ENCODE measurements around the gene STX11. TPM values are rescaled to one million over a fixed set of nuclear protein-coding genes. Genes with fewer than 3 reads are reported as not detected.

STX11 gene
- total and polyA plus RNA-seq, 10 of the 15 experiments (the other 5 are each of a cell fraction or from before 2014, with no cell fraction given), result 0.66 to 38.1 (median 19.8) TPM

GRCh38 chr6:144153971-144154370, 3.7 kb downstream of the STX11 start (continued):
- TF ChIP-seq ZNF592 (IDR thresholded peaks at IDR 0.05) (no peak), NR2C1 (IDR thresholded peaks at IDR 0.05) (no peak), PML (IDR thresholded peaks at IDR 0.05; ENCODE audit: low read length) (no peak), USF1 (IDR thresholded peaks at IDR 0.05; ENCODE audit: borderline replicate concordance, extremely low read length, insufficient read depth, low read depth, low read length) (no peak), ESRRA (IDR thresholded peaks at IDR 0.05; ENCODE audit: low read length) (no peak), ZZZ3 (IDR thresholded peaks at IDR 0.05; ENCODE audit: control insufficient read depth, insufficient read length, low read depth) (no peak), RELB (IDR thresholded peaks at IDR 0.05; ENCODE audit: low read depth) (no peak), SIN3A (IDR thresholded peaks at IDR 0.05; ENCODE audit: low read depth, low read length) (no peak), CUX1 (IDR thresholded peaks at IDR 0.05; ENCODE audit: insufficient replicate concordance, low read depth, low read length) (no peak), SMAD1 (IDR thresholded peaks at IDR 0.05; ENCODE audit: low read depth, partially characterized antibody) (no peak), BCL3 (IDR thresholded peaks at IDR 0.05; ENCODE audit: borderline replicate concordance, insufficient read depth, low read depth, low read length, poor library complexity, severe bottlenecking) (no peak), SUPT20H (IDR thresholded peaks at IDR 0.05; ENCODE audit: borderline replicate concordance, control insufficient read depth, low read depth, low read length) (no peak), CBFB (IDR thresholded peaks at IDR 0.05; ENCODE audit: low read depth) (no peak), HDGF (IDR thresholded peaks at IDR 0.05) (no peak), PAX5 (IDR thresholded peaks at IDR 0.05; ENCODE audit: borderline replicate concordance, low read depth, low read length) (no peak)

All from GM12878 (cell line).